ENCODE data around the gene MCHR1. TPM values are rescaled to one million over a fixed set of nuclear protein-coding genes. Genes with fewer than 3 reads are reported as not detected.

The MCHR1 gene
- total RNA-seq, 1 donor from 2014 or later, result not detected

GRCh38 chr22:40668611-40669411, 10.5 kb upstream of the MCHR1 start:
- no peaks in the 10 kb centered on the region for H3K9me3 Mint-ChIP-seq (ENCODE audit: unreplicated experiment)
- no peaks in the 10 kb centered on the region for H3K36me3 Mint-ChIP-seq (ENCODE audit: unreplicated experiment)
- TF ChIP-seq, protein P1, sequence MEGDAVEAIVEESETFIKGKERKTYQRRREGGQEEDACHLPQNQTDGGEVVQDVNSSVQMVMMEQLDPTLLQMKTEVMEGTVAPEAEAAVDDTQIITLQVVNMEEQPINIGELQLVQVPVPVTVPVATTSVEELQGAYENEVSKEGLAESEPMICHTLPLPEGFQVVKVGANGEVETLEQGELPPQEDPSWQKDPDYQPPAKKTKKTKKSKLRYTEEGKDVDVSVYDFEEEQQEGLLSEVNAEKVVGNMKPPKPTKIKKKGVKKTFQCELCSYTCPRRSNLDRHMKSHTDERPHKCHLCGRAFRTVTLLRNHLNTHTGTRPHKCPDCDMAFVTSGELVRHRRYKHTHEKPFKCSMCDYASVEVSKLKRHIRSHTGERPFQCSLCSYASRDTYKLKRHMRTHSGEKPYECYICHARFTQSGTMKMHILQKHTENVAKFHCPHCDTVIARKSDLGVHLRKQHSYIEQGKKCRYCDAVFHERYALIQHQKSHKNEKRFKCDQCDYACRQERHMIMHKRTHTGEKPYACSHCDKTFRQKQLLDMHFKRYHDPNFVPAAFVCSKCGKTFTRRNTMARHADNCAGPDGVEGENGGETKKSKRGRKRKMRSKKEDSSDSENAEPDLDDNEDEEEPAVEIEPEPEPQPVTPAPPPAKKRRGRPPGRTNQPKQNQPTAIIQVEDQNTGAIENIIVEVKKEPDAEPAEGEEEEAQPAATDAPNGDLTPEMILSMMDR (IDR thresholded peaks at IDR 0.05), result no peak
- peaks cover 2% of the 10 kb centered on the region for H3K4me1 Mint-ChIP-seq (ENCODE audit: unreplicated experiment)
- no peak overlapping the region for H3K4me3 Mint-ChIP-seq (ENCODE audit: unreplicated experiment)
- H3K27me3 Mint-ChIP-seq (ENCODE audit: unreplicated experiment), result no peaks in the 10 kb centered on the region
- DNase-seq (ENCODE audit: extremely low spot score, unreplicated experiment), result no peak
- no peak overlapping the region for H3K27ac Mint-ChIP-seq (ENCODE audit: unreplicated experiment)

DNA sequence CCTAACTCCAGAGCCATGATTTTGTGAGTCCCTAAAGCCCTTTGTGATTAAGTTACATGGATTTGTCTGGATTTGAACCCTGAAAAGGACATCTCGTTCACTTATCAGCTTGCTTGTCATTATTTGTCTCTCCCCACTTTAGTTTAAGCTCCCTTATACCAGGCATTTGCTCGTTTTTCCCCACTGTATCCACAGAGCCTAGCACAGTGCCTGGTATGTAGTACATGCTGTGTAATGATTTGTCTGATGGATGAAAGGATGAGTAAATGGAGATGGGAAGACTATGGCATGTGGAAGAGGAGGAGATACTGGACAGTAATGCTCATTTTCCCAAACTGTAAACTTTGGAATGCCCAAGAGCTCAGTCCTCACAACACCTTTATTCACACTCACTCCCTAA, 9.2 kb upstream of the MCHR1 start:
- H3K27me3 Mint-ChIP-seq (ENCODE audit: unreplicated experiment), result no peaks in the 10 kb centered on the region
- H3K9me3 Mint-ChIP-seq (ENCODE audit: unreplicated experiment), result no peaks in the 10 kb centered on the region
- DNase-seq (ENCODE audit: extremely low spot score, unreplicated experiment), result no peak
- H3K4me3 Mint-ChIP-seq (ENCODE audit: unreplicated experiment), result no peak overlapping the region
- TF ChIP-seq, protein P1 (IDR thresholded peaks at IDR 0.05), result no peak
- peaks cover 2% of the 10 kb centered on the region for H3K4me1 Mint-ChIP-seq (ENCODE audit: unreplicated experiment)
- H3K36me3 Mint-ChIP-seq (ENCODE audit: unreplicated experiment), result no peaks in the 10 kb centered on the region
- no peak overlapping the region for H3K27ac Mint-ChIP-seq (ENCODE audit: unreplicated experiment)

DNA sequence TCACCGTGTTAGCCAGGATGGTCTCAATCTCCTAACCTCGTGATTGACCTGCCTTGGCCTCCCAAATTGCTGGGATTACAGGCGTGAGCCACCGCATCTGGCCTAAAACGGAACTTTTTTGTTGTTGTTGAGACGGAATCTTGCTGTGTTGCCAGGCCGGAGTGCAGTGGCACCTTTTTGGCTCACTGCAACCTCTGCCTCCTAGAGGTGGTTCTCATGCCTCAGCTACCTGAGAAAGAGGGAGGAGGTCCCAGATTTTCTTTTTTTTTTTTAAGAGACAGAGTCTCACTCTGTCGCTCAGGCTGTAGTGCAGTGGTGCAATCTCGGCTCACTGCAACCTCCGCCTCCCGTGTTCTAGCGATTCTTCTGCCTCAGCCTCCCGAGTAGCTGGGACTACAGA, 7.9 kb upstream of the MCHR1 start:
- TF ChIP-seq, protein P1 (IDR thresholded peaks at IDR 0.05), result no peak
- Mint-ChIP-seq H3K36me3 (ENCODE audit: unreplicated experiment) (no peaks in the 10 kb centered on the region), H3K27ac (ENCODE audit: unreplicated experiment) (no peak overlapping the region), H3K9me3 (ENCODE audit: unreplicated experiment) (no peaks in the 10 kb centered on the region), H3K4me1 (ENCODE audit: unreplicated experiment) (peaks cover 2% of the 10 kb centered on the region), H3K27me3 (ENCODE audit: unreplicated experiment) (no peaks in the 10 kb centered on the region), H3K4me3 (ENCODE audit: unreplicated experiment) (no peak overlapping the region)
- no peak for DNase-seq (ENCODE audit: extremely low spot score, unreplicated experiment)

GRCh38 chr22:40671796-40672360, 7.4 kb upstream of the MCHR1 start:
- Mint-ChIP-seq H3K4me3 (ENCODE audit: unreplicated experiment) (no peak overlapping the region), H3K9me3 (ENCODE audit: unreplicated experiment) (no peaks in the 10 kb centered on the region), H3K4me1 (ENCODE audit: unreplicated experiment) (peaks cover 2% of the 10 kb centered on the region), H3K36me3 (ENCODE audit: unreplicated experiment) (no peaks in the 10 kb centered on the region), H3K27me3 (ENCODE audit: unreplicated experiment) (no peaks in the 10 kb centered on the region), H3K27ac (ENCODE audit: unreplicated experiment) (no peak overlapping the region)
- TF ChIP-seq, protein P1 (IDR thresholded peaks at IDR 0.05), result no peak
- DNase-seq (ENCODE audit: extremely low spot score, unreplicated experiment), result no peak

GRCh38 chr22:40673017-40673416, 6.3 kb upstream of the MCHR1 start:
- Mint-ChIP-seq H3K36me3 (ENCODE audit: unreplicated experiment) (no peaks in the 10 kb centered on the region), H3K27me3 (ENCODE audit: unreplicated experiment) (no peaks in the 10 kb centered on the region), H3K4me1 (ENCODE audit: unreplicated experiment) (no peaks in the 10 kb centered on the region), H3K27ac (ENCODE audit: unreplicated experiment) (no peak overlapping the region), H3K9me3 (ENCODE audit: unreplicated experiment) (no peaks in the 10 kb centered on the region), H3K4me3 (ENCODE audit: unreplicated experiment) (no peak overlapping the region)
- TF ChIP-seq, protein P1 (IDR thresholded peaks at IDR 0.05), result no peak
- DNase-seq (ENCODE audit: extremely low spot score, unreplicated experiment), result no peak

Data from osteocyte (in vitro differentiated cells).